ENCODE results near the gene UNC119B. TPM values are rescaled to one million over a fixed set of nuclear protein-coding genes. Genes with fewer than 3 reads are reported as not detected.

The UNC119B gene
- total and polyA plus RNA-seq, 4 donors: 8.6 to 43.2 (median 25.7) TPM

DNA sequence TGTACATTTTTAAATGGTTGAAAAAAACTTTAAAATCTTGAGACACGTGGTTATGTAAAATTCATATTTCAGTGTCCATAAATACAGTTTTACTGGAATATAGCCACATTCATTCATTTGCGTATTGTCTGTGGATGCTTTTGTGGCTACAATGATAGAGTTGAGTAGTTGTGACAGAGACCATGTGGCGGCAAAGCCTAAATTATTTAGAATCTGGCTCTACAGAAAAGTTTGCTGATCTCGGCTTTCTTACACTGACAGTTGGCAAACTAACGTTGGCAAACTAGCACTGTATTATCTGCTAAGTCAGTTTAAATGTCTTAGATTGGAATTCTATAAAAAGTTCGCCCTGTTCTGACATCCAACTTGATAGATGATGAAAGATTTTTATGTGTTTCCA, 2.4 kb downstream of the UNC119B start:
- WGBS, 2 donors: 85 to 88% methylated on average over 6 of the region's 6 CpGs
- Histone ChIP-seq H3K9ac (ENCODE audit: insufficient read depth in 1 of 2, low read length in 2 of 2) (no peak overlapping the region), H3K27me3 (ENCODE audit: control insufficient read depth in 3 of 3, insufficient read depth in 3 of 3, low read length in 2 of 3) (no peaks in the 10 kb centered on the region)

DNA sequence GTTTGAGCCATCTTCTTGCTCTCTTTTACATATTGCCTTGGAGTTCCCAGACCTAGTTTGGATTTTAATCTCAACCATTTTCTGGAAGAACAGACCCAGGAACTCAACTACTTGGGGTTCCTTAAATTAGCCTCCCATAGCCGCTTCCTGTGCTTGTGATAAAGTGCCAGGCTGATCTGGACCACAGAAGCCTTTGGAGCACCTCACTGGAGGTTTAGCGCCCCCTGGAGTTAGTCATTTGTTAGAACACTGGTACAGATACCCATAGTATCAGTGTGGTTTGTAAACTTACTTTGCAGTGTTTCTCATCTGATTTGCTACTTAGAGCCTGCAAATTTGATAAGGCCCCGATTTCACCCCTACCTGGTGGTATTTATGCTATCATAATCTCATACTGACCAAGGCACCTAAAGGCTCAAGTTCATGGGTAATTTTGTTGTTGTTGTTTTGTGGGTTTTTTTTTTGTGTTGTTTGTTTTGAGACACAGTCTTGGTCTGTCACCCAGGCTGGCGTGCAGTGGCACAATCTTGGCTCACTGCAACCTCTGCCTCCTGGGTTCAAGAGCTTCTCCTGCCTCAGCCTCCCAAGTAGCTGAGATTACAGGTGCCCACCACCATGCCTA, 3.7 kb downstream of the UNC119B start:
- Histone ChIP-seq H3K9me3 (ENCODE audit: control insufficient read depth in 4 of 4, insufficient read depth in 3 of 4, low read length in 3 of 4) (no peaks in the 10 kb centered on the region), H3K4me1 (ENCODE audit: control insufficient read depth in 5 of 5, insufficient read depth in 5 of 5, low read length in 5 of 5) (peaks cover 4 to 37% (median 7%) of the 10 kb centered on the region in 5 donors), H3K27me3 (ENCODE audit: control insufficient read depth in 3 of 3, insufficient read depth in 3 of 3, low read length in 2 of 3) (no peaks in the 10 kb centered on the region), H3K36me3 (ENCODE audit: control insufficient read depth in 4 of 4, insufficient read depth in 4 of 4, low read length in 4 of 4) (peaks cover 21 to 46% (median 25%) of the 10 kb centered on the region in 4 donors), H3K27ac (ENCODE audit: low read depth in 1 of 2, low read length in 1 of 2) (no peak overlapping the region), H3K4me3 (no peak overlapping the region), H3K9ac (ENCODE audit: insufficient read depth in 1 of 2, low read length in 2 of 2) (no peak overlapping the region)
- peak; percentile 67 for ATAC-seq (ENCODE audit: insufficient read depth, low FRiP score)
- peak; percentile 77 to 89 (median 88) for DNase-seq
- TF ChIP-seq, protein P1, sequence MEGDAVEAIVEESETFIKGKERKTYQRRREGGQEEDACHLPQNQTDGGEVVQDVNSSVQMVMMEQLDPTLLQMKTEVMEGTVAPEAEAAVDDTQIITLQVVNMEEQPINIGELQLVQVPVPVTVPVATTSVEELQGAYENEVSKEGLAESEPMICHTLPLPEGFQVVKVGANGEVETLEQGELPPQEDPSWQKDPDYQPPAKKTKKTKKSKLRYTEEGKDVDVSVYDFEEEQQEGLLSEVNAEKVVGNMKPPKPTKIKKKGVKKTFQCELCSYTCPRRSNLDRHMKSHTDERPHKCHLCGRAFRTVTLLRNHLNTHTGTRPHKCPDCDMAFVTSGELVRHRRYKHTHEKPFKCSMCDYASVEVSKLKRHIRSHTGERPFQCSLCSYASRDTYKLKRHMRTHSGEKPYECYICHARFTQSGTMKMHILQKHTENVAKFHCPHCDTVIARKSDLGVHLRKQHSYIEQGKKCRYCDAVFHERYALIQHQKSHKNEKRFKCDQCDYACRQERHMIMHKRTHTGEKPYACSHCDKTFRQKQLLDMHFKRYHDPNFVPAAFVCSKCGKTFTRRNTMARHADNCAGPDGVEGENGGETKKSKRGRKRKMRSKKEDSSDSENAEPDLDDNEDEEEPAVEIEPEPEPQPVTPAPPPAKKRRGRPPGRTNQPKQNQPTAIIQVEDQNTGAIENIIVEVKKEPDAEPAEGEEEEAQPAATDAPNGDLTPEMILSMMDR (IDR thresholded peaks at IDR 0.05; ENCODE audit: control extremely low read depth, extremely low read depth): peak; percentile 62
- 23 to 26% methylated on average over 4 of the region's 4 CpGs for WGBS, 2 donors

More for the DNA sequence above, 2.4 kb downstream of the UNC119B start:
- H3K4me3 ChIP-seq: no peak overlapping the region
- peaks cover 0 to 3% (median 0%) of the 10 kb centered on the region in 4 donors for H3K9me3 ChIP-seq (ENCODE audit: control insufficient read depth in 4 of 4, insufficient read depth in 3 of 4, low read length in 3 of 4)
- ATAC-seq (ENCODE audit: insufficient read depth, low FRiP score): no peak
- peaks cover 10 to 35% (median 18%) of the 10 kb centered on the region in 4 donors for H3K36me3 ChIP-seq (ENCODE audit: control insufficient read depth in 4 of 4, insufficient read depth in 4 of 4, low read length in 4 of 4)
- DNase-seq: peak in 2 of 3 donors; percentile 71 to 81
- H3K4me1 ChIP-seq (ENCODE audit: control insufficient read depth in 5 of 5, insufficient read depth in 5 of 5, low read length in 5 of 5): peaks cover 4 to 37% (median 7%) of the 10 kb centered on the region in 5 donors
- H3K27ac ChIP-seq (ENCODE audit: low read depth in 1 of 2, low read length in 1 of 2): no peak overlapping the region
- TF ChIP-seq, protein P1 (IDR thresholded peaks at IDR 0.05; ENCODE audit: control extremely low read depth, extremely low read depth): no peak

DNA sequence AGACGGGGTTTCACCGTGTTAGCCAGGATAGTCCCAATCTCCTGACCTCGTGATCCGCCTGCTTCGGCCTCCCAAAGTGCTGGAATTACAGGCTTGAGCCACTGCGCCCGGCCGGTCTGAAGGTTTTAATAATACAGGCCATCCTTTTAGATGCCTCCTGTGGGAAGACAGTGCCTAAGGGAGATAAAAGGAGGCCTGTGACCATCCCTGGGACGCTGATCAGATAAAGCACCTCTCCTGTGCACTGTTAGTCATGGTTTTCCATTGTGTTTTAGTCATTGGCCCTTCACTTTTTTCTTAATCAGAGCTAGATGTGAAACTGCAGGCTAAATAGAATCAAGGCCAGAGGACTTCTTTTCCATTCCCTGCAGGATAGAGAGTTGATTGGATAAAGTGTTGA, 7.8 kb downstream of the UNC119B start:
- TF ChIP-seq, protein P1 (IDR thresholded peaks at IDR 0.05; ENCODE audit: control extremely low read depth, extremely low read depth): no peak
- Histone ChIP-seq H3K4me1 (ENCODE audit: control insufficient read depth in 5 of 5, insufficient read depth in 5 of 5, low read length in 5 of 5) (peaks cover 0 to 15% (median 8%) of the 10 kb centered on the region in 5 donors), H3K27ac (ENCODE audit: low read depth in 1 of 2, low read length in 1 of 2) (no peak overlapping the region), H3K36me3 (ENCODE audit: control insufficient read depth in 4 of 4, insufficient read depth in 4 of 4, low read length in 4 of 4) (peaks cover 27 to 74% (median 53%) of the 10 kb centered on the region in 4 donors), H3K9ac (ENCODE audit: insufficient read depth in 1 of 2, low read length in 2 of 2) (no peak overlapping the region), H3K4me3 (no peak overlapping the region), H3K27me3 (ENCODE audit: control insufficient read depth in 3 of 3, insufficient read depth in 3 of 3, low read length in 2 of 3) (no peaks in the 10 kb centered on the region), H3K9me3 (ENCODE audit: control insufficient read depth in 4 of 4, insufficient read depth in 3 of 4, low read length in 3 of 4) (no peaks in the 10 kb centered on the region)
- 92 to 97% methylated on average over 9 of the region's 9 CpGs for WGBS, 2 donors
- DNase-seq (no peak), ATAC-seq (ENCODE audit: insufficient read depth, low FRiP score) (no peak)
